GM19468 (cell line): ENCODE data around the gene MTRF1.
"Not testable (repeated sequence)": the region's sequence is repeated elsewhere in the genome, so short reads cannot be mapped to it uniquely, and the experiment has no call there.

Experiments
- ATAC-seq: cut with Tn5 transposase; IDR thresholded peaks from one replicate; pipeline ENCODE4 v1.9.1; 2021; ENCODE audit warnings: mild to moderate bottlenecking, moderate library complexity, moderate number of reproducible peaks; ENCODE audit not compliant: unreplicated experiment; ENCODE audit errors: extremely low read depth

MTRF1 gene

GRCh38 chr13:41179593-41180250 is 83.7 kb downstream of the MTRF1 start:
- ATAC-seq = no peak

GRCh38 chr13:41178040-41178439 is 85.3 kb downstream of the MTRF1 start:
- ATAC-seq = no peak

DNA sequence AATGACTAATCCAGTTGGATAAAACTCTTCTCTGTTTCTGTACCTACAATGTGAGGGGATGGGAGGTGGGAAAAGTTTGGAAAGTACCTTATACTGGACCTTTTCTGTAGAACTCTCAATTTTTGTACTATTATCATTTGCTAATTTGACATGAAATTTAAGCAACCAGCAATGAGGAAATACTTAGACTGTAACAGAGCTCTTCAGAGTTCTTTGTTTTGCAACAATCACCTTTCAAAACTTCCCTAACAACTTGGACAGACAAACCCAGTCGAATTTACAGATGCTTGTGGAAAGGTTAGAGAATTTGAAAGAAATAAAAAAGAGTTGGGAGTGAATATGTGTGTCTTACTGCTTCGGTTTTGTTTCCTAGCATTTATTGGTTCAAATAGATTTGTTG is 85.8 kb downstream of the MTRF1 start:
- no peak for ATAC-seq

- not testable (repeated sequence) for ATAC-seq
Observed at GRCh38 chr13:41175576-41175975, 87.8 kb downstream of the MTRF1 start.
